Measurements from ENCODE around the gene NQO2. TPM values are rescaled to one million over a fixed set of nuclear protein-coding genes. Genes with fewer than 3 reads are reported as not detected.

The NQO2 gene
- total and polyA plus RNA-seq, 10 of the 15 experiments (the other 5 are each of a cell fraction or from before 2014, with no cell fraction given), result 0.55 to 2.6 (median 0.80) TPM

DNA sequence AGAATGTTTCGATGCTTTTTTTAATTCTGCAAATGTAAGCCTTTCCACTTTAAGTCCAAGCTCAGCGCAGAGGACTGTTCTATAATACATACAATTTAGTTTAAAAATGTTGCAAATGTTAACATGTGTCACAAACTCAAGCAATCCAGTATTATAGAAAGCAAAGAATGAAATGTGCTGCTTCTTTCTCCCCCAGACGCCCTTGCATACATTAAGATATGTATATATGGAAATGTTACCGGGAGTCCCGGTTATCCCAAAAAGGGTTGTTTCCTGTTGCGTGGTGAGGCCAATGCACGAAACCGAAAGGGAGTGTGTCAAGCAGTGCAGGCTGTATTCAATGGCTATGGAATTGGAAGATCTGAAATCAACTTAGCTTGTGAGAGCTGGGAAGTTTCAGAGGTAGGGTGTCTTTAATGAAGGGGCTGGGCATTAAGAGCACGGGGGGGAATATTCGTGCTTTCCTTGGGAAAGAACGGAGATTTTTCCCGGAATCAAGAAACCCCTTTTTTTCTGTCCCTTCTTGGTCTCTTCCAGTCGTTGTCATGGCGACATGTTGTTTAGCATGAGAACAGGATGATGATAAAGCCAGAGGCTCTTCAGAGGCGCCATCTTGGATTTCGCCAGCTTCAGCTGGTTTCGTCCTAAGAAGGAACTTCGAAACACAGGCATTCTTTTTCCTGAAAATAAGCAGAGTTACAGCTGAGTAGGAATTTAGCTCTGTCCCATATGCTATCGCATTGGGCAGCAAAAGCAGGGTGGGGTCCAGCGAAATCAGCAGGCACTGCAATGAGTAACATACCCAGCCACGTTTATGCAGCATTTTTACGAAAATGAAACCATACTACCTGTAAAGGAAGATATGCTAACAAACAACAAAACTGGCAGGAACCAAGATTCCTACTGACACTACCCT, 10.1 kb upstream of the NQO2 start (continued):
- TF ChIP-seq BMI1 (IDR thresholded peaks at IDR 0.05; ENCODE audit: borderline replicate concordance) (peak; percentile 99), NFXL1 (IDR thresholded peaks at IDR 0.05; ENCODE audit: borderline replicate concordance) (no peak), EP300 (IDR thresholded peaks at IDR 0.05; ENCODE audit: borderline replicate concordance in 1 of 2, control insufficient read depth in 1 of 2, low read depth in 2 of 2, low read length in 2 of 2) (peak in 1 of 2 experiments; percentile 54; a peak in 1 of 4 replicates), RELA (IDR thresholded peaks at IDR 0.05; ENCODE audit: borderline replicate concordance, partially characterized antibody) (peak; percentile 12), TAF1 (IDR thresholded peaks at IDR 0.05; ENCODE audit: borderline replicate concordance, low read depth, low read length) (peak; percentile 91; the same call in 1 of the 2 replicates), FOXM1 (IDR thresholded peaks at IDR 0.05; ENCODE audit: low read depth, low read length) (peak; percentile 36; the same call in 1 of the 2 replicates), ZSCAN29 (IDR thresholded peaks at IDR 0.05) (no peak), MXI1 (IDR thresholded peaks at IDR 0.05; ENCODE audit: low read depth, low read length) (peak; percentile 92), DPF2 (IDR thresholded peaks at IDR 0.05) (no peak), ZBED1 (IDR thresholded peaks at IDR 0.05; ENCODE audit: borderline replicate concordance) (no peak), NFYB (IDR thresholded peaks at IDR 0.05; ENCODE audit: insufficient read depth, low read depth, low read length) (no peak), RB1 (IDR thresholded peaks at IDR 0.05; ENCODE audit: borderline replicate concordance) (no peak), ZNF24 (IDR thresholded peaks at IDR 0.05) (no peak)
- TF ChIP-seq, protein P1, sequence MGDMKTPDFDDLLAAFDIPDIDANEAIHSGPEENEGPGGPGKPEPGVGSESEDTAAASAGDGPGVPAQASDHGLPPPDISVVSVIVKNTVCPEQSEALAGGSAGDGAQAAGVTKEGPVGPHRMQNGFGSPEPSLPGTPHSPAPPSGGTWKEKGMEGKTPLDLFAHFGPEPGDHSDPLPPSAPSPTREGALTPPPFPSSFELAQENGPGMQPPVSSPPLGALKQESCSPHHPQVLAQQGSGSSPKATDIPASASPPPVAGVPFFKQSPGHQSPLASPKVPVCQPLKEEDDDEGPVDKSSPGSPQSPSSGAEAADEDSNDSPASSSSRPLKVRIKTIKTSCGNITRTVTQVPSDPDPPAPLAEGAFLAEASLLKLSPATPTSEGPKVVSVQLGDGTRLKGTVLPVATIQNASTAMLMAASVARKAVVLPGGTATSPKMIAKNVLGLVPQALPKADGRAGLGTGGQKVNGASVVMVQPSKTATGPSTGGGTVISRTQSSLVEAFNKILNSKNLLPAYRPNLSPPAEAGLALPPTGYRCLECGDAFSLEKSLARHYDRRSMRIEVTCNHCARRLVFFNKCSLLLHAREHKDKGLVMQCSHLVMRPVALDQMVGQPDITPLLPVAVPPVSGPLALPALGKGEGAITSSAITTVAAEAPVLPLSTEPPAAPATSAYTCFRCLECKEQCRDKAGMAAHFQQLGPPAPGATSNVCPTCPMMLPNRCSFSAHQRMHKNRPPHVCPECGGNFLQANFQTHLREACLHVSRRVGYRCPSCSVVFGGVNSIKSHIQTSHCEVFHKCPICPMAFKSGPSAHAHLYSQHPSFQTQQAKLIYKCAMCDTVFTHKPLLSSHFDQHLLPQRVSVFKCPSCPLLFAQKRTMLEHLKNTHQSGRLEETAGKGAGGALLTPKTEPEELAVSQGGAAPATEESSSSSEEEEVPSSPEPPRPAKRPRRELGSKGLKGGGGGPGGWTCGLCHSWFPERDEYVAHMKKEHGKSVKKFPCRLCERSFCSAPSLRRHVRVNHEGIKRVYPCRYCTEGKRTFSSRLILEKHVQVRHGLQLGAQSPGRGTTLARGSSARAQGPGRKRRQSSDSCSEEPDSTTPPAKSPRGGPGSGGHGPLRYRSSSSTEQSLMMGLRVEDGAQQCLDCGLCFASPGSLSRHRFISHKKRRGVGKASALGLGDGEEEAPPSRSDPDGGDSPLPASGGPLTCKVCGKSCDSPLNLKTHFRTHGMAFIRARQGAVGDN (IDR thresholded peaks at IDR 0.05), result 0 out of 2 replicates have a peak, but pooled peaks have one; percentile 38
- TF ChIP-seq, protein P2, sequence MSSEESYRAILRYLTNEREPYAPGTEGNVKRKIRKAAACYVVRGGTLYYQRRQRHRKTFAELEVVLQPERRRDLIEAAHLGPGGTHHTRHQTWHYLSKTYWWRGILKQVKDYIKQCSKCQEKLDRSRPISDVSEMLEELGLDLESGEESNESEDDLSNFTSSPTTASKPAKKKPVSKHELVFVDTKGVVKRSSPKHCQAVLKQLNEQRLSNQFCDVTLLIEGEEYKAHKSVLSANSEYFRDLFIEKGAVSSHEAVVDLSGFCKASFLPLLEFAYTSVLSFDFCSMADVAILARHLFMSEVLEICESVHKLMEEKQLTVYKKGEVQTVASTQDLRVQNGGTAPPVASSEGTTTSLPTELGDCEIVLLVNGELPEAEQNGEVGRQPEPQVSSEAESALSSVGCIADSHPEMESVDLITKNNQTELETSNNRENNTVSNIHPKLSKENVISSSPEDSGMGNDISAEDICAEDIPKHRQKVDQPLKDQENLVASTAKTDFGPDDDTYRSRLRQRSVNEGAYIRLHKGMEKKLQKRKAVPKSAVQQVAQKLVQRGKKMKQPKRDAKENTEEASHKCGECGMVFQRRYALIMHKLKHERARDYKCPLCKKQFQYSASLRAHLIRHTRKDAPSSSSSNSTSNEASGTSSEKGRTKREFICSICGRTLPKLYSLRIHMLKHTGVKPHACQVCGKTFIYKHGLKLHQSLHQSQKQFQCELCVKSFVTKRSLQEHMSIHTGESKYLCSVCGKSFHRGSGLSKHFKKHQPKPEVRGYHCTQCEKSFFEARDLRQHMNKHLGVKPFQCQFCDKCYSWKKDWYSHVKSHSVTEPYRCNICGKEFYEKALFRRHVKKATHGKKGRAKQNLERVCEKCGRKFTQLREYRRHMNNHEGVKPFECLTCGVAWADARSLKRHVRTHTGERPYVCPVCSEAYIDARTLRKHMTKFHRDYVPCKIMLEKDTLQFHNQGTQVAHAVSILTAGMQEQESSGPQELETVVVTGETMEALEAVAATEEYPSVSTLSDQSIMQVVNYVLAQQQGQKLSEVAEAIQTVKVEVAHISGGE (CRISPR knock-in tag; IDR thresholded peaks at IDR 0.05), result no peak
- TF ChIP-seq, protein P3, sequence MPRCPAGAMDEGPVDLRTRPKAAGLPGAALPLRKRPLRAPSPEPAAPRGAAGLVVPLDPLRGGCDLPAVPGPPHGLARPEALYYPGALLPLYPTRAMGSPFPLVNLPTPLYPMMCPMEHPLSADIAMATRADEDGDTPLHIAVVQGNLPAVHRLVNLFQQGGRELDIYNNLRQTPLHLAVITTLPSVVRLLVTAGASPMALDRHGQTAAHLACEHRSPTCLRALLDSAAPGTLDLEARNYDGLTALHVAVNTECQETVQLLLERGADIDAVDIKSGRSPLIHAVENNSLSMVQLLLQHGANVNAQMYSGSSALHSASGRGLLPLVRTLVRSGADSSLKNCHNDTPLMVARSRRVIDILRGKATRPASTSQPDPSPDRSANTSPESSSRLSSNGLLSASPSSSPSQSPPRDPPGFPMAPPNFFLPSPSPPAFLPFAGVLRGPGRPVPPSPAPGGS (IDR thresholded peaks at IDR 0.05; ENCODE audit: borderline replicate concordance, insufficient read depth, low read depth, low read length, poor library complexity, severe bottlenecking), result no peak
- TF ChIP-seq, protein P4, sequence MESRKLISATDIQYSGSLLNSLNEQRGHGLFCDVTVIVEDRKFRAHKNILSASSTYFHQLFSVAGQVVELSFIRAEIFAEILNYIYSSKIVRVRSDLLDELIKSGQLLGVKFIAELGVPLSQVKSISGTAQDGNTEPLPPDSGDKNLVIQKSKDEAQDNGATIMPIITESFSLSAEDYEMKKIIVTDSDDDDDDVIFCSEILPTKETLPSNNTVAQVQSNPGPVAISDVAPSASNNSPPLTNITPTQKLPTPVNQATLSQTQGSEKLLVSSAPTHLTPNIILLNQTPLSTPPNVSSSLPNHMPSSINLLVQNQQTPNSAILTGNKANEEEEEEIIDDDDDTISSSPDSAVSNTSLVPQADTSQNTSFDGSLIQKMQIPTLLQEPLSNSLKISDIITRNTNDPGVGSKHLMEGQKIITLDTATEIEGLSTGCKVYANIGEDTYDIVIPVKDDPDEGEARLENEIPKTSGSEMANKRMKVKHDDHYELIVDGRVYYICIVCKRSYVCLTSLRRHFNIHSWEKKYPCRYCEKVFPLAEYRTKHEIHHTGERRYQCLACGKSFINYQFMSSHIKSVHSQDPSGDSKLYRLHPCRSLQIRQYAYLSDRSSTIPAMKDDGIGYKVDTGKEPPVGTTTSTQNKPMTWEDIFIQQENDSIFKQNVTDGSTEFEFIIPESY (IDR thresholded peaks at IDR 0.05), result peak; percentile 67; the same call in 1 of the 2 replicates
